Breast epithelium (tissue), 3 donors: Measurements from ENCODE around the gene ANKRD11.

ENCODE experiments used
- CTCF ChIP-seq, 3 donors: fragments of 450-650 bp; IDR thresholded peaks; one replicate each; pipeline ENCODE4 v1.5.1; 2016 to 2017; ENCODE audit warnings: antibody characterized with exemption in 3 of 3, mild to moderate bottlenecking in 3 of 3, moderate library complexity in 3 of 3
- POLR2A ChIP-seq: fragments of 450-650 bp; IDR thresholded peaks from one replicate; pipeline ENCODE4 v1.6.1; 2016; ENCODE audit warnings: antibody characterized with exemption, mild to moderate bottlenecking, moderate library complexity

DNA sequence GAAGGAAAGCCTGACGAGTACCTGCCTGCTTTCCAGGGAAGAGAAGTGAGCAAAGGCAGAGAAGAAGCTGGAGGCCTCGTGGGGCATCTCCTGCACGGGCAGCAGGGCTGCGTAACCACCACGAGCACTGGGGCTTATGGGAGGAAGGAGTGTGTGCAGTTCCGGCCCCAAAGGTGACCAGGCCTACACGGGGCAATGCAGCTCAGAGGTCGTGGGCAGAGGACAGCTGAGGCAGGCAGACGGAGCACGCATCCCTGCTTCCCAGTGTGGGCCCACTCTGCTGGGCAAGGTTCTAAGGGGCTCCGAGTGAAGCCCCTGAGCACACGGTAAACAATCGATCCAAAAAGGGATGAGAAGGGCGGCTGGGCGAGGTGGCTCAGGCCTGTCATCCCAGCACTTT lies 109.7 kb downstream of the ANKRD11 start:
- TF ChIP-seq CTCF (IDR thresholded peaks at IDR 0.05) (no peak), POLR2A (no peak)
